ENCODE results near the gene ATP5F1D.

DNA sequence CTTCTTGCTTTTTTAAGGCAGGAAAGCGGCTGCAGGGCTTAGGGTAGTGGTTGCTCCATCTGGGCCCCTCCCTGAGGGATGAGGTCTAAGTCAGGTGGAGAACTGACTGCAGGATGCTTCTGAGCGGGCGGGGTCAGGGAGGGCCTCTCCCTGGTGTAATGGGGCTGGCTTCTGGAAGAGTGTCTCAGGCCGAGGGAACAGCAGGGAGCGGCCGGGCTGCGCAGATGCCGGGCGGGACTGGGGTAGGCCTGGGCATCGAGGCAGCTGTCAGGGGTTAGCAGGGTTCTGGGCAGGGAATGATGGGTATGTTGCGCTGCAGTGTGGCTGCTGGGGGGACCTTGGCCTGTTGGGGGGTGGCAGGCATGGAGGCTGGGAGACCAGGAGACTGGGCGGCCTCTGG is 36.5 kb downstream of the ATP5F1D start:
- TF ChIP-seq, protein P1, sequence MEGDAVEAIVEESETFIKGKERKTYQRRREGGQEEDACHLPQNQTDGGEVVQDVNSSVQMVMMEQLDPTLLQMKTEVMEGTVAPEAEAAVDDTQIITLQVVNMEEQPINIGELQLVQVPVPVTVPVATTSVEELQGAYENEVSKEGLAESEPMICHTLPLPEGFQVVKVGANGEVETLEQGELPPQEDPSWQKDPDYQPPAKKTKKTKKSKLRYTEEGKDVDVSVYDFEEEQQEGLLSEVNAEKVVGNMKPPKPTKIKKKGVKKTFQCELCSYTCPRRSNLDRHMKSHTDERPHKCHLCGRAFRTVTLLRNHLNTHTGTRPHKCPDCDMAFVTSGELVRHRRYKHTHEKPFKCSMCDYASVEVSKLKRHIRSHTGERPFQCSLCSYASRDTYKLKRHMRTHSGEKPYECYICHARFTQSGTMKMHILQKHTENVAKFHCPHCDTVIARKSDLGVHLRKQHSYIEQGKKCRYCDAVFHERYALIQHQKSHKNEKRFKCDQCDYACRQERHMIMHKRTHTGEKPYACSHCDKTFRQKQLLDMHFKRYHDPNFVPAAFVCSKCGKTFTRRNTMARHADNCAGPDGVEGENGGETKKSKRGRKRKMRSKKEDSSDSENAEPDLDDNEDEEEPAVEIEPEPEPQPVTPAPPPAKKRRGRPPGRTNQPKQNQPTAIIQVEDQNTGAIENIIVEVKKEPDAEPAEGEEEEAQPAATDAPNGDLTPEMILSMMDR (IDR thresholded peaks at IDR 0.05): no peak
- TF ChIP-seq POLR2A (IDR thresholded peaks at IDR 0.05): no peak
- no peak for TF ChIP-seq POLR2AphosphoS5 (IDR thresholded peaks at IDR 0.05)
